ENCODE measurements around the gene EHD2.
"Not testable (repeated sequence)": the region's sequence is repeated elsewhere in the genome, so short reads cannot be mapped to it uniquely, and the experiment has no call there.

Gene EHD2

GRCh38 chr19:47778954-47779351 lies 65.7 kb downstream of the EHD2 start:
- Histone ChIP-seq H3K27me3 (ENCODE audit: insufficient read depth, low read length) (no peaks in the 10 kb centered on the region), H2AFZ (ENCODE audit: low read depth, low read length) (peak overlapping the region; percentile 91), H3K4me1 (ENCODE audit: insufficient read depth, low read length) (peaks cover 13% of the 10 kb centered on the region), H3K36me3 (ENCODE audit: insufficient read depth, low read length) (peaks cover 28% of the 10 kb centered on the region), H3K4me3 (ENCODE audit: low read length) (peak overlapping the region; percentile 80), H3K9me3 (ENCODE audit: low read length) (no peaks in the 10 kb centered on the region)

- H3K4me3 ChIP-seq (ENCODE audit: low read length), result peak overlapping the region; percentile 80
- peaks cover 35% of the 10 kb centered on the region for H3K36me3 ChIP-seq (ENCODE audit: insufficient read depth, low read length)
- no peaks in the 10 kb centered on the region for H3K9me3 ChIP-seq (ENCODE audit: low read length)
- H2AFZ ChIP-seq (ENCODE audit: low read depth, low read length), result no peak overlapping the region
- H3K27me3 ChIP-seq (ENCODE audit: insufficient read depth, low read length), result no peaks in the 10 kb centered on the region
- H3K4me1 ChIP-seq (ENCODE audit: insufficient read depth, low read length), result peaks cover 8% of the 10 kb centered on the region
Observed at GRCh38 chr19:47779524-47780214, 66.4 kb downstream of the EHD2 start.

- Histone ChIP-seq H3K36me3 (ENCODE audit: insufficient read depth, low read length) (peaks cover 39% of the 10 kb centered on the region), H3K9me3 (ENCODE audit: low read length) (no peaks in the 10 kb centered on the region), H2AFZ (ENCODE audit: low read depth, low read length) (no peak overlapping the region), H3K27me3 (ENCODE audit: insufficient read depth, low read length) (no peaks in the 10 kb centered on the region), H3K4me1 (ENCODE audit: insufficient read depth, low read length) (peaks cover 8% of the 10 kb centered on the region), H3K4me3 (ENCODE audit: low read length) (no peak overlapping the region)
Observed at GRCh38 chr19:47780215-47780551, 67.0 kb downstream of the EHD2 start.

- no peaks in the 10 kb centered on the region for H3K9me3 ChIP-seq (ENCODE audit: low read length)
- H3K36me3 ChIP-seq (ENCODE audit: insufficient read depth, low read length), result peaks cover 46% of the 10 kb centered on the region
- no peak overlapping the region for H3K4me3 ChIP-seq (ENCODE audit: low read length)
- H3K4me1 ChIP-seq (ENCODE audit: insufficient read depth, low read length), result peaks cover 8% of the 10 kb centered on the region
- H2AFZ ChIP-seq (ENCODE audit: low read depth, low read length), result no peak overlapping the region
- no peaks in the 10 kb centered on the region for H3K27me3 ChIP-seq (ENCODE audit: insufficient read depth, low read length)
Observed at GRCh38 chr19:47781590-47782262, 68.5 kb downstream of the EHD2 start.

- Histone ChIP-seq H2AFZ (ENCODE audit: low read depth, low read length) (no peak overlapping the region), H3K4me3 (ENCODE audit: low read length) (no peak overlapping the region), H3K4me1 (ENCODE audit: insufficient read depth, low read length) (no peaks in the 10 kb centered on the region), H3K9me3 (ENCODE audit: low read length) (no peaks in the 10 kb centered on the region), H3K36me3 (ENCODE audit: insufficient read depth, low read length) (peaks cover 34% of the 10 kb centered on the region), H3K27me3 (ENCODE audit: insufficient read depth, low read length) (no peaks in the 10 kb centered on the region)
Observed at GRCh38 chr19:47786566-47786965, 73.3 kb downstream of the EHD2 start.

GRCh38 chr19:47787307-47787706 lies 74.1 kb downstream of the EHD2 start:
- H3K9me3 ChIP-seq (ENCODE audit: low read length); H3K27me3 ChIP-seq (ENCODE audit: insufficient read depth, low read length); H2AFZ ChIP-seq (ENCODE audit: low read depth, low read length); H3K4me3 ChIP-seq (ENCODE audit: low read length); H3K4me1 ChIP-seq (ENCODE audit: insufficient read depth, low read length): not testable (repeated sequence)
- H3K36me3 ChIP-seq (ENCODE audit: insufficient read depth, low read length), result peaks cover 26% of the 10 kb centered on the region

- H2AFZ ChIP-seq (ENCODE audit: low read depth, low read length); H3K9me3 ChIP-seq (ENCODE audit: low read length); H3K4me3 ChIP-seq (ENCODE audit: low read length); H3K27me3 ChIP-seq (ENCODE audit: insufficient read depth, low read length); H3K4me1 ChIP-seq (ENCODE audit: insufficient read depth, low read length): not testable (repeated sequence)
- H3K36me3 ChIP-seq (ENCODE audit: insufficient read depth, low read length), result peaks cover 12% of the 10 kb centered on the region
Observed at GRCh38 chr19:47789811-47790210, 76.6 kb downstream of the EHD2 start.

GRCh38 chr19:47790398-47790814 lies 77.2 kb downstream of the EHD2 start:
- no peaks in the 10 kb centered on the region for H3K27me3 ChIP-seq (ENCODE audit: insufficient read depth, low read length)
- no peak overlapping the region for H3K4me3 ChIP-seq (ENCODE audit: low read length)
- H3K36me3 ChIP-seq (ENCODE audit: insufficient read depth, low read length), result peaks cover 7% of the 10 kb centered on the region
- no peaks in the 10 kb centered on the region for H3K4me1 ChIP-seq (ENCODE audit: insufficient read depth, low read length)
- H2AFZ ChIP-seq (ENCODE audit: low read depth, low read length), result no peak overlapping the region
- H3K9me3 ChIP-seq (ENCODE audit: low read length), result no peaks in the 10 kb centered on the region

GRCh38 chr19:47792616-47793015 lies 79.4 kb downstream of the EHD2 start:
- Histone ChIP-seq H2AFZ (ENCODE audit: low read depth, low read length) (no peak overlapping the region), H3K27me3 (ENCODE audit: insufficient read depth, low read length) (peaks cover under 1% of the 10 kb centered on the region), H3K36me3 (ENCODE audit: insufficient read depth, low read length) (no peaks in the 10 kb centered on the region), H3K9me3 (ENCODE audit: low read length) (no peaks in the 10 kb centered on the region), H3K4me1 (ENCODE audit: insufficient read depth, low read length) (no peaks in the 10 kb centered on the region), H3K4me3 (ENCODE audit: low read length) (no peak overlapping the region)

Data from neuron (in vitro differentiated cells).